Small intestine (tissue), 7 donors: ENCODE data around the gene RCN1. TPM values are rescaled to one million over a fixed set of nuclear protein-coding genes. Genes with fewer than 3 reads are reported as not detected.

ENCODE experiments used
- DNase-seq, 2 donors: peaks; one replicate each; pipeline versions ENCODE4 v3.0.0 to v3.0.0-alpha.2; 2013
- FAIRE-seq: peaks from 2 replicates; lab custom pipeline; 2012; peaks lifted over from hg19 to GRCh38; lab: Jason Lieb, UNC
- H3K27ac ChIP-seq, 3 donors: one replicate each; pipeline ENCODE4 v1.5.1; 2013; ENCODE audit warnings: low read length in 2 of 3, mild to moderate bottlenecking in 2 of 3, control low read depth in 1 of 3, inconsistent platforms in 1 of 3, low read depth in 1 of 3, moderate library complexity in 1 of 3
- H3K27me3 ChIP-seq, 3 donors: one replicate each; pipeline ENCODE4 v1.6.1; 2013; ENCODE audit warnings: low read length in 3 of 3, inconsistent platforms in 1 of 3; ENCODE audit not compliant: control insufficient read depth in 3 of 3, insufficient read depth in 3 of 3
- H3K36me3 ChIP-seq, 3 donors: one replicate each; pipeline ENCODE4 v1.6.1; 2013; ENCODE audit warnings: low read length in 3 of 3, inconsistent platforms in 1 of 3, low read depth in 1 of 3, mild to moderate bottlenecking in 1 of 3, moderate library complexity in 1 of 3; ENCODE audit not compliant: control insufficient read depth in 3 of 3, insufficient read depth in 2 of 3
- H3K4me1 ChIP-seq, 3 donors: one replicate each; pipeline ENCODE4 v1.6.1; 2013; ENCODE audit warnings: low read length in 2 of 3, inconsistent platforms in 1 of 3, low read depth in 1 of 3, mild to moderate bottlenecking in 1 of 3, moderate library complexity in 1 of 3; ENCODE audit not compliant: control insufficient read depth in 3 of 3, insufficient read depth in 2 of 3
- H3K4me3 ChIP-seq, 3 donors: one replicate each; pipeline ENCODE4 v1.5.1; 2013; ENCODE audit warnings: low read length in 3 of 3, control low read depth in 1 of 3, inconsistent platforms in 1 of 3, low read depth in 1 of 3, mild to moderate bottlenecking in 1 of 3, moderate library complexity in 1 of 3
- H3K9me3 ChIP-seq, 2 donors: one replicate each; pipeline ENCODE4 v1.6.1; 2013; ENCODE audit warnings: low read depth in 1 of 2, low read length in 1 of 2; ENCODE audit not compliant: control insufficient read depth in 2 of 2, insufficient read depth in 1 of 2
- WGBS, 3 donors: extraction: QIAGEN DNeasy Blood & Tissue Kit; methylation state at CpG; one replicate each; pipeline ENCODE4 v1.1.7; 2013; 5-methylcytosine and 5-hydroxymethylcytosine counted together
- polyA plus RNA-seq, 4 donors: library from polyadenylated mRNA; stranded (reverse) in 3 of 4; unstranded in 1 of 4; fragments of 200-250 nt in 3 of 4; fragments of 120-200 nt in 1 of 4; gene quantifications; one replicate each; pipeline versions ENCODE4 v1.2.1 to v1.2.3, GENCODE V29; 2013
- donor health status: healthy with polysubstance abuse.
- donor health status: control.
- donor health status: control.
- donor health status: Bipolar disorder and iron deficiency.
- donor health status: healthy.

RCN1 gene
- polyA plus RNA-seq, 4 donors: 9.4 to 87.5 (median 44.9) TPM

DNA sequence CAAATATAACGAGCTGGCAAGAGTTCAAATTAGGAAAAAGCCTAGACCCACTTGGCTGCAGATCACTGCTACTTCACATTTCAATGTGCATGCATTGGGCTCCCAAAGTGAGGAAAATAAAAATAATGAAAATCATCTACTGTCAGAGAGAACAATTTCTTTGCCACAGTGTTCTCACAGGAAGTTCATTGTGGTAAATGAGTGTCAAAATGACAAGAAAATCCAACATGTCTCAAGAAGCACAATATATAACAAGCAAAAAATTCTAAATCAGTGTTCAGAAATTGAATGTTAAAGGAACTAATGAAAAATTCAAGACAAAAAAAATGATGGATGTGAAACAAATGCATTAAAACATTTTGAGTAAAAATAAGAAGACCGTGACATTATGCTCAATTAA lies 31.3 kb downstream of the RCN1 start:
- Histone ChIP-seq H3K4me3 (no peak overlapping the region), H3K4me1 (no peaks in the 10 kb centered on the region), H3K27me3 (peaks cover 0 to 7% (median 0%) of the 10 kb centered on the region in 3 donors), H3K9me3 (peaks cover 0 to 4% of the 10 kb centered on the region in 2 donors), H3K36me3 (no peaks in the 10 kb centered on the region), H3K27ac (no peak overlapping the region)
- no peak for DNase-seq
- 63 to 77% (median 65%) methylated on average over 2 of the region's 2 CpGs for WGBS, 3 donors
- FAIRE-seq: no peak

DNA sequence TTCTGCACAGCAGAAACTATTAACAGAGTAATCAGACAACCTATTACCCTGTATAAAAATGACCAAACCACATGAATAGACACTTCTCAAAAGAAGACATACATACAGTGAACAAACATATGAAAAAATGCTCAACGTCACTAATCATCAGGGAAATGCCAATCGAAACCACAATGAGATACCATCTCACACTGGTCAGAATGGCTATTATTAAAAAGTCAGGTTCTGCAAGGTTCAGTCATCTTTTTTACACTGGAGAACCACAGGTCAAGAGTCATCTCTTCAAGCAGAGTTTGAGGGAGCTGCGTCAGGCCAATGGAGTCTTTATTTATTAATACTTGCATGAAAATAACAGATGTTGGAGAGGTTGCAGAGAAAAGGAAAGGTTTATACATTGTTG lies 40.4 kb downstream of the RCN1 start:
- 74 to 79% (median 76%) methylated on average over 3 of the region's 3 CpGs for WGBS, 3 donors
- no peak overlapping the region for H3K4me3 ChIP-seq
- DNase-seq (no peak), FAIRE-seq (no peak)
- no peaks in the 10 kb centered on the region for H3K36me3 ChIP-seq
- peaks cover 0 to 4% of the 10 kb centered on the region in 2 donors for H3K9me3 ChIP-seq
- H3K27ac ChIP-seq: no peak overlapping the region
- peaks cover 0 to 5% (median 0%) of the 10 kb centered on the region in 3 donors for H3K27me3 ChIP-seq
- H3K4me1 ChIP-seq: no peaks in the 10 kb centered on the region

DNA sequence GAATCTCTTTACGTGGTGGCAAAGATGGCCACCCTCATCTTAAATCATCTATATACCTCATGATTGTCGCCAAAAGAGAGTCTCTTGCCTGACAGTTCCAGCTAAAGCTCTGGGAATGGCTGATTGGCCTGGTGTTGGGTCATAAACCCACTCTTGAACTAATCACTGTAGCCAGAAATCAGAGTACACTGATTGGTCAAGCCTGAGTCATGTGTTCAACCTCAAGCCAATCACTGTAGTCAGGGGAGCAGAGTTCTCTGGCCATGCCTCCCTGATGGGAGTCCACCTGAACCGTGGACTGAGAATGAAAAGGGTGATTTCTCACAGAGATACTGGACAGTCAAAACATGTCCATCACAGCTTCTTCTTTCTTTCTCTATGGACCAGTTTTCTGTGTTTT lies 45.8 kb downstream of the RCN1 start:
- no peak overlapping the region for H3K27ac ChIP-seq
- FAIRE-seq: no peak
- 73 to 85% (median 77%) methylated on average over 3 of the region's 3 CpGs for WGBS, 3 donors

DNA sequence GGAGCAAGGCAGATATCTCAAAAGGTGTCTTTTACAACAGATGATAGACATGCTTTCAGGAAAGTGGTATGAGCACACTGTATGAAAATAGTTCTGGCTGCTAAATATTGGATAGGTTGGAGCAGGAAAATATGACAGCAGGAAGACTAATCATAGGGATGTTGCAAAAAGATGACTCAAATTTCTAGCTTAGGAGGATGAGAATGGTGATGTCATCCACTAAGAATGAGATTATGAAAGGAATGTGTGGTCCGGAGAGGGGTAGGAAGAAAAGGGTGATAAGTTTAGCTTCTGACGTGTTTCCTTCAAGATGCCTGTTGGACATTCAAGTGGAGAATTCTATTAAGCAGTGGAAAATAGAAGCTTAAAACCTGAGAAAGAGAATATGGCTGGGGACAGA lies 46.4 kb downstream of the RCN1 start:
- no peak for FAIRE-seq
- Histone ChIP-seq H3K4me1 (no peaks in the 10 kb centered on the region), H3K4me3 (no peak overlapping the region), H3K27ac (no peak overlapping the region), H3K9me3 (no peaks in the 10 kb centered on the region), H3K36me3 (no peaks in the 10 kb centered on the region), H3K27me3 (peaks cover 0 to 3% (median 0%) of the 10 kb centered on the region in 3 donors)
- no peak for DNase-seq
- WGBS, 3 donors: 44 to 62% (median 56%) methylated on average over 2 of the region's 2 CpGs

More for the DNA sequence above, 45.8 kb downstream of the RCN1 start:
- DNase-seq: no peak
- Histone ChIP-seq H3K27me3 (peaks cover 0 to 3% (median 0%) of the 10 kb centered on the region in 3 donors), H3K9me3 (no peaks in the 10 kb centered on the region), H3K36me3 (no peaks in the 10 kb centered on the region), H3K4me3 (no peak overlapping the region), H3K4me1 (no peaks in the 10 kb centered on the region)

DNA sequence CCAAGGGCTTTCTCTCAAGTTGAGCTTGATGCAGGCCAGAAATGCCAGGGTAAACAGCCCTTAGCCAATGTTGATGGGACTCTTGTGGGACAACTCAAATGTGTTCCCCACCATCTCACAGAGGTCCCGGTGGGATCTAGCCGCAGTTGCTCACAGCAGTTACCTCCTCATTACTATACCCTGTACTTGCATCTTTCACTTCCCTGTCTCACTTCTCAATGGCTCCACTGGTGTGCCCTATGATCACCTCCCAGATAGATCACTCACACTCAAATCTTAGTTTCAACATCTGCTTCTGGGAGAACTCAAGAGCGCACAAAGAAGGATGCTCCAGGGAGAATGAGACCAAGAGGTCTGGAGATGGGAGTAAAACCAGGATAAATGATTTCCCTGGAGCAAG lies 47.0 kb downstream of the RCN1 start:
- FAIRE-seq (no peak), DNase-seq (no peak)
- H3K27ac ChIP-seq: no peak overlapping the region
- no peak overlapping the region for H3K4me3 ChIP-seq
- H3K9me3 ChIP-seq: no peaks in the 10 kb centered on the region
- peaks cover 0 to 3% (median 0%) of the 10 kb centered on the region in 3 donors for H3K27me3 ChIP-seq
- H3K4me1 ChIP-seq: no peaks in the 10 kb centered on the region
- no peaks in the 10 kb centered on the region for H3K36me3 ChIP-seq
- WGBS, 3 donors: 92 to 98% (median 93%) methylated on average over 3 of the region's 3 CpGs

DNA sequence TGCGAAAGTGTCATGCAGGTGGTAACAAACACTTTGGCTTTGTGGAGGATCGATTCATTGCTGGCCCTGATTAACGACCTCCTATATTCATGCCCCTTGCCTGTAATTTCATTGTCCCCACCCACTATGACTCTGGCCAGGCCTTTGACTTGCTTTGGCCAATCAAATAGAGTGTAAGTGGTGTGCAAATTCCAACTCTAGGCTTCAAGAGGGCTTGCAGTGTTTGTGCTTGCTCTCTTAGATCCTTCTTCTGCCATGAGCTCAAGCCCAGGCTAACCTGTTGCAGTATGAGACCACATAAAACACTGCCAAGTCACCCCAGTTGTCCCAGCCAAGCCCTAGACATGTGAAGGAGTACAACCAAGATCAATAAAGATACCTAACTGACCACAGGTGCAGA lies 48.0 kb downstream of the RCN1 start:
- H3K4me3 ChIP-seq: no peak overlapping the region
- H3K27me3 ChIP-seq: peaks cover 0 to 3% (median 0%) of the 10 kb centered on the region in 3 donors
- H3K27ac ChIP-seq: no peak overlapping the region
- no peak for FAIRE-seq
- H3K4me1 ChIP-seq: no peaks in the 10 kb centered on the region
- WGBS, 3 donors: 83 to 88% (median 84%) methylated on average over 3 of the region's 3 CpGs
- H3K9me3 ChIP-seq: no peaks in the 10 kb centered on the region
- DNase-seq: no peak
- no peaks in the 10 kb centered on the region for H3K36me3 ChIP-seq

DNA sequence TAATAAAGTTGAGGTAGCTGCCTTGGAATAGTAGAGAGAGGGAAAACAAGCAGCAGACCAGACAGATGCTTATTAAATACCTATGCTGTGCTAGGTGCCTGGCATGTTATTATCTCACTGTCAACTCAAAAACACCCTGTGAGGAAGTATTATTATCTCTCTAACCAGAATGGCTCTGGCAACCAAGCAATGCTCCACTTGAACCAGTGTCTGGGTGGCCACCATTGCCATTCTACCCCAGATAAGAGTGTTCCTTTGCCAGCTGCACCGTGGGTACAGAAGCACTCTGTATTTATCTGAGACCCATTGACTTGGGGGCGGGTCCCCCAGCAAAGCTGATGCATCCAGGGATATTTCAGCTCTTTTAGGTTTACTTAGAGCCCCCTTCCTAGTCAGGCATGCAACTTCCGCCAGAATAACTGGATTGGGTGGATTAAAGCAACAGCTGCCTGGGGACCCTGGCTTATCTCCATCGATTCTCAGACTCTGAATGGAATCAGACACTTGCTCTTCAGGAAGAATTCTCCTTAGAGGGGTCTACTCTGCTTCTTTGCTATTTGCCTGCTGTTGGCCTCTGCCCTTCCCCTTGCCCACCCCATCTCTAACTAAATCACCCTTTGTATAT lies 49.1 kb downstream of the RCN1 start:
- FAIRE-seq: no peak
- peaks cover 0 to 3% (median 0%) of the 10 kb centered on the region in 3 donors for H3K27me3 ChIP-seq
- WGBS, 3 donors: 52 to 63% (median 60%) methylated on average over 4 of the region's 4 CpGs
- H3K27ac ChIP-seq: no peak overlapping the region
- no peaks in the 10 kb centered on the region for H3K36me3 ChIP-seq
- H3K9me3 ChIP-seq: no peaks in the 10 kb centered on the region
- no peak overlapping the region for H3K4me3 ChIP-seq
- DNase-seq: no peak
- no peaks in the 10 kb centered on the region for H3K4me1 ChIP-seq

DNA sequence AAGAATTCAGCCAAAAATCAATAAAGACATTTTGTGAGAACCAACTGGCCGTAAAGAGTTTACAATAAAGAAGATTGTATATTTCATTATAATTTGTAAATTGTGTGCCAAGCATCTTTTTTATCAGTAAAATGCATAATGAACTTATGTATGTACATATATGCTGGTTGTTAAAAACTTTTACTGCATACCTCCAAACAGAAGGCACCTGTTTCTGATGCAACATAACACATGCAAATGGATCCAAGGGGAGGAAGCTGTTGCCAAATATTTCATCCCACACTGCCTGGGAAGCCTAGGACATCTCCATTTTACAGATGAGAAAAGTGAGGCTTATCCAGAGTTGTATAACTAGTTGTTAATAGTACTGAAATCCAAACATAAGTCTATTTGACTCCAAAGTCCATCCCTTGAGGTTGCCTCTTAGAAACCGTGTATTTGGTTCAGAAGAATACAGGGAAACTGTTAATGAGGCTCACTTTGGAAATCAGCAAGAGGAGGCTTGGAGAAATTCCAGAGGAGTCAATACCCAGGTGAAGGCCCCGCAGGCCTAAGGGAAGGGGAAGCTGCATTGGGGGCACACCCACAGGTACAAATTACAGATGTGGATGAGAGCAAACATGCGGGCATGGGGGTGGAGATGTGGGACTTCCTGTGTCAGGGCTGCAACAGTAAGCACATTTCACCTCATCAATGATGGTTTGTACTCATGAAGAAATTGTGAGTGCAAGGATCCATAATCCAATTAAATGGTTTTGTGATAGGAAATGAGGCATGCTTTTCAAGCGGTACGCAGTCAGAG lies 51.1 kb downstream of the RCN1 start:
- no peak overlapping the region for H3K27ac ChIP-seq
- no peaks in the 10 kb centered on the region for H3K4me1 ChIP-seq
- WGBS, 3 donors: 59 to 68% (median 60%) methylated on average over 6 of the region's 6 CpGs
- H3K9me3 ChIP-seq: no peaks in the 10 kb centered on the region
- no peak overlapping the region for H3K4me3 ChIP-seq
- no peak for DNase-seq
- H3K27me3 ChIP-seq: peaks cover 0 to 3% (median 0%) of the 10 kb centered on the region in 3 donors
- no peaks in the 10 kb centered on the region for H3K36me3 ChIP-seq
- no peak for FAIRE-seq
